VCaP (cell line): ENCODE measurements around the gene FCHSD1.

Experiments used
- H3K27ac ChIP-seq: fragments of 450-650 bp; 2 replicates; pipeline ENCODE4 v1.5.1; 2017
- CTCF ChIP-seq: fragments of 450-650 bp; conservative IDR thresholded peaks from 2 replicates; pipeline ENCODE4 v1.5.1; 2017; ENCODE audit warnings: mild to moderate bottlenecking, moderate library complexity

Gene FCHSD1

DNA sequence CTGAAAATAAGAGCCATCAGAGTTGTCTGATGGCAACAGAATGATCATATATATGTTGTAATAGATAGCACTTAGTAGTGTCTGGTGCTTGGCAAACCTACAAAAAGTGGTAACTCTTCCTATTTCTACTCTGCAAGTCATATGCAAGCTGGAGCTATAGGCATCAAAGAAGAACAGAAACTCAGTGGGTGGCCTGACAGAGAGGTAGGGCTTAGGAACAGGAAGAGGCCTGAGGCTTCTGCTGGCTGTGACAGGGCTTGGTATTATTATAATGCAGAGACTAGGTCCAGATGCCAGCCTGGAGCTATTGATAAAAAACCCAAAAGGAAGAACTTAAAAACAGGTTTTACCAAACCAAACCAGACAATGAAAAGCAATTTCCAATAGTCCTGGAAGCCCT, 28.0 kb downstream of the FCHSD1 start:
- TF ChIP-seq CTCF: no peak
- H3K27ac ChIP-seq: peak overlapping the region; percentile 18; the same call in 1 of the 2 replicates

GRCh38 chr5:141618804-141619554, 32.2 kb downstream of the FCHSD1 start, which contains the start of gene DIAPH1:
Gene DIAPH1 (minus strand): TSS chr5:141619000. CDS start chr5:141618914, 86 bp downstream.
- H3K27ac ChIP-seq: peak within 1 kb of the TSS; percentile 95
- peak; percentile 97 for TF ChIP-seq CTCF

DNA sequence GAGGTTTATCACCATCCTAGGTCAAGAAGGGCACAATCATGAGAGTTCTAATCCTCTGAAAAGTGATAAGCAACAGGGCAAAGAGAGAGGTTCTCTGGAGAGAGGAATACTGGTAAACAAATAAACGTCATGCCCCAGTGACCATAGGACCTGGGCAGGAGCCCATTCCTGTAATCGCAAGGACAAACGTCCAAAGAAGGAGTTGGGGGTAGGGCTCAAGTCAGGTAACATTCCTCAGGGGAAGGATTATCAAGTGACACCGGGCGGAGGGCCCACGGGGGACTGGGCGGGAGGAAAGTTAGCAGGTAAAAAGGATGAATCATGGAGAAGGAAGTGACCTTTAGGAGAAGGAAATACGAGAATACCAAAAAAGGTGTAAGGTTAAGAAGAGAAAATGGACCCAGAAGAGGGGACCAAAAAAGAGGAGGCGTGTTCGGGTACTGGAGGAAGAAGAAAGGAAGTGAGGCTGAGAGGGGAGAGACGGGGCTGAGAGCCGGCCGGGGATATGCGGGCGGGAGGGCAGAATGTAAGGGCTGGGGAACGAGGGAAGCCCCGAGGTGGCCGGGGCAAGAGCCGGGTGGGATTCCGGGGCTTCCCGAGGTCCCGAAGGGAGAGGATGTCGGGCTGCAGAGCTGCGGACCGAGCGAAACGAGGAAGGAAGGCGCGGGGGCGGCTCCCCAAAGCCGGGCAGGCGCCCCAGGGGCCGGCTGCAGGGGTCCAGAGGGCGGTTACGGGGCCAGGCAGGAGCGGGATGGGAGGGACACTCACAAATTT, 33.0 kb downstream of the FCHSD1 start:
- H3K27ac ChIP-seq: peak overlapping the region; percentile 95
- no peak for TF ChIP-seq CTCF

GRCh38 chr5:141617682-141618029, 33.6 kb downstream of the FCHSD1 start:
- H3K27ac ChIP-seq: peak overlapping the region; percentile 95
- TF ChIP-seq CTCF: no peak

- peak overlapping the region; percentile 95 for H3K27ac ChIP-seq
- no peak for TF ChIP-seq CTCF
Measured at GRCh38 chr5:141617128-141617527, 34.1 kb downstream of the FCHSD1 start.

DNA sequence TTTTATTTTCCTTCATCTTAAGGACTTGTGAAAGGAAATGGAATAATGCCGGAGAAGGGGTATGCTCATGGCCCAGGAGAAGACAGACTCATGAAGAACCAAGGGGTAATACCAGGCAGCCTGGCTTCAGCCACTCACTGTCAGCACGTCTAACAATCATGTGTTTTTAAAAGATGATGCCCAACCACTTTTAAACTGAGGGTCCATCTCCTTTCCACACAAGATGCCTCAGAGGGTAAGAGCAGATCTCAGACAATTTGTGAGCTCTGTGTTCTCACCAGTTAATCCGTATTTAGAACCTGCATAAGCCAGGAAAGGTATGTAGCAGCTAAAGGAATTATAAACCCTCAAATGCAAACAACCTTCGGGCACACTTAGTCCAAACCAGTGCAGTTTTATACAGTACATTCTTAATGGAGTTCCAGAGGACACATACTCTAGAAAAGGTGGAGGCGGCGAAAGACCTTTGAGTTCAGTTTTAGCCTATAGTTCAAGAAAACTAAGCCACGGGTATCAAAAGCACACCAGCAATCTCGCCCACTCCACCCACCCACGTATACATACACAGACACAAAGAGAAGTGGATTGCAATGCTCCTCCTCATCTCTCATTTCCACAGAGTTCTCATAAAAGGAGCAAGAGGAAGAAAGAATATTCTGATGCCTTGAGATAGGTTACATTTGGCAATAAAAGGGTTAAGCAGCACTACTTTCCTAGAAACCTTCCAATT, 35.1 kb downstream of the FCHSD1 start:
- no peak for TF ChIP-seq CTCF
- peak overlapping the region; percentile 95 for H3K27ac ChIP-seq

GRCh38 chr5:141613344-141613743, 37.9 kb downstream of the FCHSD1 start:
- no peak for TF ChIP-seq CTCF
- peak overlapping the region; percentile 95 for H3K27ac ChIP-seq
